ENCODE results near the gene STARD10. TPM values are rescaled to one million over a fixed set of nuclear protein-coding genes. Genes with fewer than 3 reads are reported as not detected.
A peak's percentile ranks its signal among the peaks of the same experiment; 100 is the strongest.

The STARD10 gene, protein sequence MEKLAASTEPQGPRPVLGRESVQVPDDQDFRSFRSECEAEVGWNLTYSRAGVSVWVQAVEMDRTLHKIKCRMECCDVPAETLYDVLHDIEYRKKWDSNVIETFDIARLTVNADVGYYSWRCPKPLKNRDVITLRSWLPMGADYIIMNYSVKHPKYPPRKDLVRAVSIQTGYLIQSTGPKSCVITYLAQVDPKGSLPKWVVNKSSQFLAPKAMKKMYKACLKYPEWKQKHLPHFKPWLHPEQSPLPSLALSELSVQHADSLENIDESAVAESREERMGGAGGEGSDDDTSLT
- total RNA-seq, result 10 to 100 TPM; 42.2 to 83.1 (median 49.4) TPM

DNA sequence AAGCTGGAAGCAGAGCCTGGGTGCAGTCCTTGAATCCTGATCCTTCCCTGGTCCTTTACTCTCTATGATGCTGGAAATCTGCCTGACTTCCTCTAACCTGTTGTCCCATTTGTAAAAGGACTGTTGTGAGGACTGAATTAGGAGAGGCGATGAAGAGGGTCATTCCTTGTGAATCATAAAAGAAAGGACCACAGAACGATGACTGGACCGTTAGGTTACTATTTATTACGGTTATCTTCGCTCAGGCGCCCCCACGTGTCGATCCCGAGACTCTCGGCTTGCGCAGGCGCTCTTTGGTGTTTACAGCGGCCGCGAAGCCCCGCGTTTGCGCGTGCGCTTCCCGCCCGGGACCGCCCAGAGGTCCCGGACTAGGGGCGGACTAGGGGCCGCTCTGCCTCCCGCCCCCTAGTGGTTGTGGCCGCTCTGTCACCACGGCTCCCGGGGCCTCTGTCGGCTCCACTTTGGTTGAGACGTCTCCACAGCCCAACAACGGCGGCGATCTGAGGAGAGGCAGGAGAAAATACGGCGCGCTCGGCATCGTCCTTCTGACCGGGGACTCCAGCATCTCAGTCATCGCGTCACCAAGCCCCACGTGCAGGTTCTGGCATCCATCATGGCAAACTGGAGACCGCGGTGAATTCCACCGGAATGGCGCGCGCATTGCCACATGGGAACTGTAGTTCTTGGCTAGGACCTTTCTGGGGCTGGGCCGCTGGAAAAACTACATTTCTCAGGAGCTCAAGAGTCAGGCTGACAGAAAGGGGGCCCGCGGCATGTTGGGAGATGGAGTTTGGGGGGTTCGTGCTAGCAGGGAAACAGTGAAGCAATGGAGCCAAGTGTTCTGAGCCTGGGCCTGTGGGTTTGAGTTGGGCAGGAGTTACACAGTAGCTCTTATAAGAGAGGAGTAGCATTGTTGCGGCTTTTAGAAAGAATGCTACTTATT lies at the start of gene STARD10:
TSS of gene STARD10 (minus strand) at position 623 of the 943 bp plus-strand sequence. CDS start 12,866 bp downstream, outside the sequence.
- 6 to 7% methylated on average over 11 to 12 of the region's 55 CpGs for WGBS, 2 donors
- H3K4me1 ChIP-seq, result peaks cover 14 to 27% (median 24%) of the 10 kb centered on the region in 3 donors
- peak; percentile 58 for DNase-seq
- no peaks in the 10 kb centered on the region for H3K9me3 ChIP-seq
- peak within 1 kb of the TSS; percentile 83 to 95 (median 93) for H3K27ac ChIP-seq
- peak in 3 of 4 donors; percentile 8 to 28 (median 16) for TF ChIP-seq POLR2A (IDR thresholded peaks at IDR 0.05)
- TF ChIP-seq, protein P1, sequence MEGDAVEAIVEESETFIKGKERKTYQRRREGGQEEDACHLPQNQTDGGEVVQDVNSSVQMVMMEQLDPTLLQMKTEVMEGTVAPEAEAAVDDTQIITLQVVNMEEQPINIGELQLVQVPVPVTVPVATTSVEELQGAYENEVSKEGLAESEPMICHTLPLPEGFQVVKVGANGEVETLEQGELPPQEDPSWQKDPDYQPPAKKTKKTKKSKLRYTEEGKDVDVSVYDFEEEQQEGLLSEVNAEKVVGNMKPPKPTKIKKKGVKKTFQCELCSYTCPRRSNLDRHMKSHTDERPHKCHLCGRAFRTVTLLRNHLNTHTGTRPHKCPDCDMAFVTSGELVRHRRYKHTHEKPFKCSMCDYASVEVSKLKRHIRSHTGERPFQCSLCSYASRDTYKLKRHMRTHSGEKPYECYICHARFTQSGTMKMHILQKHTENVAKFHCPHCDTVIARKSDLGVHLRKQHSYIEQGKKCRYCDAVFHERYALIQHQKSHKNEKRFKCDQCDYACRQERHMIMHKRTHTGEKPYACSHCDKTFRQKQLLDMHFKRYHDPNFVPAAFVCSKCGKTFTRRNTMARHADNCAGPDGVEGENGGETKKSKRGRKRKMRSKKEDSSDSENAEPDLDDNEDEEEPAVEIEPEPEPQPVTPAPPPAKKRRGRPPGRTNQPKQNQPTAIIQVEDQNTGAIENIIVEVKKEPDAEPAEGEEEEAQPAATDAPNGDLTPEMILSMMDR (IDR thresholded peaks at IDR 0.05), result peak; percentile 94 to 100 (median 100)
- H3K36me3 ChIP-seq, result no peaks in the 10 kb centered on the region
- intact Hi-C loops (cut with DNase I), result loop anchor here (5.0 kb wide), 1 partner anchor 66 kb away; no protein-coding TSS in a partner anchor
- no peaks in the 10 kb centered on the region for H3K27me3 ChIP-seq
- H3K4me3 ChIP-seq, result peak within 1 kb of the TSS; percentile 42 to 73 (median 64)

DNA sequence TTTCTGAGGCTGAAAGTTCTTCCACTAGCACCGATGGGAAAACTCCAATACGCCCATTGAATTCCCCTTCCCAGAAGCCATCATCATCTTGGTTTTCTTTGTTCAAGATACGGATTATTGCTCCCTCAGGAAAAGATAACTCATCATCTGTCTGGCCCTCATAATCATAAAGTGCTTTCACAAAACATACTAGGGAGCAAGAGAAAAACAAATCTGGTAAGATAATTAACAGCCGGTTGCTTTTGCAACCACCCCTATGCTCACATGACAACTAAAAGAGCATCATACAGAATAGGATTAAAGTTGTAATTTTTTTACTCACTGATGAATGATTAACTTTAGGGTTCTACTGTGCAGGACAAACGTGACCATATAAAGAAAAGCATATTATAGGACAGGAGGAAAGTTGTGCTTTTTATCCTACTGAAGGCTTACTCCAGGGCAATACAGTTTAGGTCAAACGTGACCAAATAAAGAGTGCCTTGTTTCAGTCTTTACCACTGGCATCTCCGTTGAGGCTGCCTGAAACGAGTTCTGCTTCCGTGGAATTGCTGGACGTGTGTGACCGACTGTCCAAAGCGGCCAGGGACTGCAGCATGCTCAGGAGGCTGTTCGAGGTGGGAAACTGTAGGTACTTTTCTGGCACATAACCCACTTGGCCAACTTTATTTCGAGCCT lies 48.9 kb upstream of the STARD10 start:
- Histone ChIP-seq H3K27me3 (no peaks in the 10 kb centered on the region), H3K27ac (no peak overlapping the region), H3K9me3 (no peaks in the 10 kb centered on the region), H3K4me1 (peaks cover 0 to 9% (median 0%) of the 10 kb centered on the region in 3 donors), H3K4me3 (no peak overlapping the region), H3K36me3 (peaks cover 0 to 86% (median 0%) of the 10 kb centered on the region in 3 donors)
- TF ChIP-seq POLR2A (IDR thresholded peaks at IDR 0.05), result no peak
- TF ChIP-seq, protein P1 (IDR thresholded peaks at IDR 0.05), result no peak
- WGBS, 2 donors, result 84 to 85% methylated on average over 14 of the region's 14 CpGs
- intact Hi-C loops (cut with DNase I), result no loop called here
- no peak for DNase-seq

DNA sequence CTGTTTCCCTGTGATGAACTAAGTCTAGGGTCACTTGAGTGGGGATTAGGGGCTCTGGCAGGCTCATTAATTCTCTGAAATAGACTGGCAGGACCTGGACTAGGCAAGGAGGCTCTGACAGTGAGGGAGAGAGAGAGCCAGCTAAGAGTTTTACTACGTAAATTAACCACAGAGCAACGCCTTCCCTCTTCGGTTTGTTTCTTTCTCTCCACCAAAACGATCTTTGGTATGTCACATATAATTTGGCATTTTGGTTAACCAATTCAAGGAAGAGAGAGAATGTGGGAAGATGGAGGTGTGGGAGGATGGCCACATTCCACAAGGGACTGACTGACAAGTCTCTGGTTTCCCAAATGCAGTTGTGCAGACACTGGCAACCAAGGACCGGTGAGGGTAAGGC lies 48.3 kb upstream of the STARD10 start:
- Histone ChIP-seq H3K27ac (no peak overlapping the region), H3K4me3 (no peak overlapping the region), H3K4me1 (peaks cover 0 to 9% (median 0%) of the 10 kb centered on the region in 3 donors), H3K36me3 (peaks cover 0 to 90% (median 0%) of the 10 kb centered on the region in 3 donors), H3K27me3 (no peaks in the 10 kb centered on the region), H3K9me3 (no peaks in the 10 kb centered on the region)
- no peak for DNase-seq
- TF ChIP-seq, protein P1 (IDR thresholded peaks at IDR 0.05), result no peak
- TF ChIP-seq POLR2A (IDR thresholded peaks at IDR 0.05), result no peak
- intact Hi-C loops (cut with DNase I), result no loop called here
- 85 to 86% methylated on average over 5 of the region's 5 CpGs for WGBS, 2 donors

DNA sequence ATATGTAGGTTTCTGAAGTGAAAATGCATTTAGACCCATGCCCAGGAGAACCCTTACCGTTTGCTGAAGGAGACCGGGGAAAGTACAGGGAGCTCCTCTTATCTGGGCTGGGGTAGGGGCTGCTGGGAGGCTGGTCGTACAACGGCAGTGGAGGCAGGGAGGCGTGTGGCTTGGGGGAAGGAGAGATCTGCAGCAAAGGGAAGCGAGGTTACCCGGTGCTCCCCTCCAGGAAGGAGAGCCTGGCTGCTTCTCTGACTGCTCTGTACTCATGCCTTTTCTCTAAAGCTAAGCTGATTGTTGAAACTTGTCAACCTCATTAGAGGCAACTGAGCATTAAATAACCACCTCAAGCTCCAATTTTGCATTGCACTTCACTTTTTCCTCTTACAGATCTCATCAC lies 47.5 kb upstream of the STARD10 start:
- Histone ChIP-seq H3K36me3 (peaks cover 0 to 85% (median 0%) of the 10 kb centered on the region in 3 donors), H3K4me3 (no peak overlapping the region), H3K27ac (no peak overlapping the region), H3K9me3 (no peaks in the 10 kb centered on the region), H3K4me1 (peaks cover 0 to 12% (median 0%) of the 10 kb centered on the region in 3 donors), H3K27me3 (no peaks in the 10 kb centered on the region)
- no peak for TF ChIP-seq POLR2A (IDR thresholded peaks at IDR 0.05)
- TF ChIP-seq, protein P1 (IDR thresholded peaks at IDR 0.05), result no peak
- intact Hi-C loops (cut with DNase I), result no loop called here
- DNase-seq, result no peak
- 86 to 87% methylated on average over 7 of the region's 7 CpGs for WGBS, 2 donors

All from esophagus squamous epithelium (tissue), 5 donors.